Activated B cell treated with CpG ODN at 0.5 μM for 24 hours (primary cell): ENCODE data around the gene ASCL2. TPM values are rescaled to one million over a fixed set of nuclear protein-coding genes. Genes with fewer than 3 reads are reported as not detected.

Source experiments
- ATAC-seq: fragments of 200-7000 bp; cut with Tn5 transposase; one replicate; pipeline ENCODE4 v1.10.0; 2021; ENCODE audit warnings: low read depth, mild to moderate bottlenecking, moderate library complexity
- CTCF ChIA-PET: fragments of 350-600 bp; sonication (Branson Sonifier 250); formaldehyde crosslinking; loops from one replicate; lab custom pipeline; 2021; ENCODE audit warnings: antibody characterized with exemption; lab: Charles Lee
- POLR2A ChIA-PET: fragments of 350-600 bp; sonication (Branson Sonifier 250); formaldehyde crosslinking; loops from one replicate; lab custom pipeline; 2021; ENCODE audit warnings: antibody characterized with exemption; lab: Charles Lee
- DNase-seq: peaks from one replicate; pipeline ENCODE4 v3.0.0; 2022
- H3K27ac Mint-ChIP-seq: one replicate; pipeline ENCODE4 v1.8.0; 2020; ENCODE audit warnings: mixed read lengths
- H3K27me3 Mint-ChIP-seq: one replicate; pipeline ENCODE4 v1.8.0; 2021; ENCODE audit warnings: mixed read lengths
- H3K36me3 Mint-ChIP-seq: one replicate; pipeline ENCODE4 v1.8.0; 2021; ENCODE audit warnings: low read depth, mixed read lengths
- H3K4me1 Mint-ChIP-seq: one replicate; pipeline ENCODE4 v1.8.0; 2021; ENCODE audit warnings: mixed read lengths
- H3K4me3 Mint-ChIP-seq: one replicate; pipeline ENCODE4 v1.8.0; 2020; ENCODE audit warnings: mild to moderate bottlenecking, mixed read lengths
- H3K9me3 Mint-ChIP-seq: one replicate; pipeline ENCODE4 v1.8.0; 2020; ENCODE audit warnings: mixed read lengths
- intact Hi-C: fragments of 100-400 bp; cut with micrococcal nuclease; formaldehyde crosslinking; loops from one replicate; pipeline ENCODE4 v1.15.1; 2024
- total RNA-seq: library from RNA; stranded (reverse); gene quantifications from 2 replicates; pipeline ENCODE4 v1.2.3, GENCODE V29; 2022
- TF ChIP-seq, protein P1 (sequence below): fragments of 200-600 bp; IDR thresholded peaks from one replicate; pipeline ENCODE4 v1.8.0; 2022; ENCODE audit warnings: antibody characterized with exemption, mild to moderate bottlenecking

Gene ASCL2
- total RNA-seq, 1 donor from 2014 or later, result 1.3 TPM

DNA sequence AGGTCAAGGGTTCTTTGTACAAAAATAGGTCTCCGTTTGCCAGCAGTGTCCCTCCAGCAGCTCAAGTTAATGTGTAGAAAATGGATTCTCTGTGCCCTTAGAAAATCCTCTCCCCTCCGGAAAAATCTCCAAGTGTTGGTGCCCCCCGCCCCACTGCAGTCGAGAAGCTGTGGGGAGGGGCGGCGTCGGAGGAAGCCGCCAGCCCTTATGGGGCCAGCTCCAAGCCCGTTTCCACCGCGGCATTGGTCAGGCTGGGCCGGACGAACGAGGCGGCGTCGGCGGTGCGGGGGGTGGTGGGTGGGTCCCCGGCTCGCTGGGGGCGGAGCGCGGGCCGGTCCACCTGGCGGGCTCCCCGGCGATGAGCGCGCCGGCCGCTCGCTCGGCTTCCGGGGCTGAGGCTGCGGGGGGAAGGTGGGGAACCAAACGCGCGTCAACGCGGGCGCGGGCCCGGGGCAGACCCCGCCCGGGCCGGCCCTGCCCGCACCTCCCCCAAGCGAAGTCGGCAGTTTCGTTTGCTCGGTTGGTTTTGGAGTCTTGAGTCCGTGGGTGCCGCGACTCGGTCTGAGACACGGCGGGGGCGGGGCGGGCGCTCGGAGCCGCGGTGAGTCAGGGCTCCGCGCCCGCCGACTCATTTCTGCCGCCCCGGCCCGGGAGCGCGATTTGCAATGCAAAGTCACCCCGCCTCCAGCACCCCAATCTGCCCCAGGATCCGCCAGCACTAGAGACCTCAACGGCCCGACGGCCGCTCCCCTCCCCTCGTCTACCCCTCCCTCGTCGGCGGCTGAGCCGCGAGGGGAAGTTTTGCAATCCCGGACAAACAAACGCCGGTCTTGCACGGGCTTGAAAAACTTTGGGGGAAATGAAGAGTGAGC lies 1.4 kb downstream of the ASCL2 start:
- H3K4me3 Mint-ChIP-seq, result peak overlapping the region; percentile 70
- intact Hi-C loops, result loop anchor here (1.0 to 5.0 kb wide), 4 partner anchors 32 to 417 kb away; partner anchors contain the start of genes C11orf21 and LSP1
- peaks cover 41% of the 10 kb centered on the region for H3K4me1 Mint-ChIP-seq
- CTCF ChIA-PET, result interaction anchor here (1.0 to 1.3 kb wide), 3 partner anchors 36 to 152 kb away, joined by 4 to 7 read pairs (median 5); no protein-coding TSS in a partner anchor
- POLR2A ChIA-PET, result interaction anchor here (0.7 to 1.7 kb wide), 7 partner anchors 30 to 431 kb away, joined by 3 to 16 read pairs (median 4); partner anchors contain the start of genes C11orf21, CD81, KCNQ1OT1 and TSPAN32
- H3K27ac Mint-ChIP-seq, result peak overlapping the region; percentile 74
- ATAC-seq (peak; percentile 62), DNase-seq (peak; percentile 75)
- TF ChIP-seq, protein P1, sequence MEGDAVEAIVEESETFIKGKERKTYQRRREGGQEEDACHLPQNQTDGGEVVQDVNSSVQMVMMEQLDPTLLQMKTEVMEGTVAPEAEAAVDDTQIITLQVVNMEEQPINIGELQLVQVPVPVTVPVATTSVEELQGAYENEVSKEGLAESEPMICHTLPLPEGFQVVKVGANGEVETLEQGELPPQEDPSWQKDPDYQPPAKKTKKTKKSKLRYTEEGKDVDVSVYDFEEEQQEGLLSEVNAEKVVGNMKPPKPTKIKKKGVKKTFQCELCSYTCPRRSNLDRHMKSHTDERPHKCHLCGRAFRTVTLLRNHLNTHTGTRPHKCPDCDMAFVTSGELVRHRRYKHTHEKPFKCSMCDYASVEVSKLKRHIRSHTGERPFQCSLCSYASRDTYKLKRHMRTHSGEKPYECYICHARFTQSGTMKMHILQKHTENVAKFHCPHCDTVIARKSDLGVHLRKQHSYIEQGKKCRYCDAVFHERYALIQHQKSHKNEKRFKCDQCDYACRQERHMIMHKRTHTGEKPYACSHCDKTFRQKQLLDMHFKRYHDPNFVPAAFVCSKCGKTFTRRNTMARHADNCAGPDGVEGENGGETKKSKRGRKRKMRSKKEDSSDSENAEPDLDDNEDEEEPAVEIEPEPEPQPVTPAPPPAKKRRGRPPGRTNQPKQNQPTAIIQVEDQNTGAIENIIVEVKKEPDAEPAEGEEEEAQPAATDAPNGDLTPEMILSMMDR, result no peak
- no peaks in the 10 kb centered on the region for H3K9me3 Mint-ChIP-seq
- peaks cover 6% of the 10 kb centered on the region for H3K27me3 Mint-ChIP-seq
- H3K36me3 Mint-ChIP-seq, result no peaks in the 10 kb centered on the region

DNA sequence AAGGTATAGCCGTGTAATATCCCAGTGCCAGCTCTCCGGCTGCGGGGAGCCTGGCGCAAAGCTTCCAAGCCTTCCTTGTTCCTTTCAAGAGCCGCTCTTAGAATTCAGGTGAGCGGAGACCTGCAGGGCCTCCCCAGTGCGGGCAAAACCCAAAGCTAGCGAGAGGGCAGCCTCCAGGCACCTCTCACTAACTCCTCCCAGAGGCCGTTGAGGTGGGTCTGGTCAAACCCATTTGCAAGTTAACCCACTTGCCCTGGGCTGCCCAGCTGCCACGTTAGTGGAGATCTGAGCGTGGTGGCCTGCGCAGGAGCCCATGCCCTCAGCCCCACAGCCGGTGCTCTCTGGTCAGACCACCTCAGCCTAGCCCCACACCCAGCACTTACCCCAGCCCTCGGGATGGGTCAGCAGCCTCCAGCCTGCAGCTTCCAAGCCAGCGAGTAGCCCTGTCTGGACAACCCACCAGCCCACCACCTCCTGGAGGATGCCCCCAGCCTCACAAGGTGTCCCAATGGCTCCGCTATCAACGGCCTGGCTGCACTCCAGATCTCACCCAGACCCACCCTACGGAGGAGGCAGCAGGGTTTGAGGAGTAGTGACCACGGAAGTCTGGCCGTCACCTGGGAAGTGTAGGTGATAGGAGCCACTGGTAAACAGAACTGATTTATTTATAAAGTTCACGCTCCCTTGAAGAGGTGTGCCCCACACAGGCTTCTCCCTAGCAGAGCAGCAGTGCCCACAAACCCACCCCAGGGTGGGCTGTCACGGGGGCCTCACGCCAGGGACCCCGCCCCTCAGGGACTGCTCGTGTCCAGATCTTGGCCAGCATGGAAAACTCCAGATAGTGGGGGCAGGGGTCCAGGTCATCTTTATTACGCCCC lies 2.3 kb downstream of the ASCL2 start:
- DNase-seq (no peak), ATAC-seq (no peak)
- peak overlapping the region; percentile 65 for H3K27ac Mint-ChIP-seq
- no peaks in the 10 kb centered on the region for H3K9me3 Mint-ChIP-seq
- H3K4me1 Mint-ChIP-seq, result peaks cover 41% of the 10 kb centered on the region
- TF ChIP-seq, protein P1, result no peak
- intact Hi-C loops, result loop anchor here (2.0 to 5.0 kb wide), 3 partner anchors 47 to 416 kb away; partner anchors contain the start of gene LSP1
- peak overlapping the region; percentile 57 for H3K4me3 Mint-ChIP-seq
- no peaks in the 10 kb centered on the region for H3K36me3 Mint-ChIP-seq
- H3K27me3 Mint-ChIP-seq, result peaks cover 6% of the 10 kb centered on the region
- POLR2A ChIA-PET, result interaction anchor here (0.6 to 1.7 kb wide), 4 partner anchors 34 to 432 kb away, joined by 3 to 7 read pairs (median 4); partner anchors contain the start of genes C11orf21, CD81, KCNQ1OT1 and TSPAN32
- CTCF ChIA-PET, result interaction anchor here (1.0 to 1.6 kb wide), 2 partner anchors 31 to 36 kb away, joined by 3 to 5 read pairs; no protein-coding TSS in a partner anchor

DNA sequence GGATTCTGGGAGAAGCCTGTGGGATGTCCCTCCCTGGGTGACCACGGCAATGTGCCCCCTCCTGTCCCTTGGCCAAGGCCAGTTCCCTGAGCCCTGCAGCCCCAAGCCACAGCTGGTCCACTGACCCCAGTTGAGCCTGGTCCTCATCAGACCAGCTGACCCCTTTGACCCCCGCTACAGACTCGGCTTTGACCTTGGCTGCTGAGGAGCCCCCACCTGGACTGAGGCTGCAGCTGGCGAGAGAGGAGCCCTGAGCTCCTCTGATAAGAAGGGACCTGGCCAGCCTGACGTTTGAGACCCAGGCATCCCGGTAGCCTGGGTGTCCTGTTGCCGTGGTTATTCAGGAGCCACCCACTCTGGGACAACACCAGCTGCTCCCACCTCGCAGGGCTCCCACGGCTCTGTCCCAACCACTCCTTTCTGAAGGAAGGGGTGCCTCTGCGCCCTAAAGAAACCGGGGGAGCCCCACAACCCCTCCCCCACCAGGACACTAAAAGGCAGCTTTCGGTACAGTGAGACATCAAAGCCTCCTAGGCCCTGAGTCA lies 3.0 kb downstream of the ASCL2 start:
- TF ChIP-seq, protein P1, result no peak
- no peak overlapping the region for H3K4me3 Mint-ChIP-seq
- no peak overlapping the region for H3K27ac Mint-ChIP-seq
- no peaks in the 10 kb centered on the region for H3K9me3 Mint-ChIP-seq
- intact Hi-C loops, result loop anchor here (5.0 kb wide), 2 partner anchors 115 to 415 kb away; partner anchors contain the start of gene LSP1
- CTCF ChIA-PET, result interaction anchor here (1.0 to 1.6 kb wide), 2 partner anchors 32 to 37 kb away, joined by 3 to 5 read pairs; no protein-coding TSS in a partner anchor
- no peaks in the 10 kb centered on the region for H3K36me3 Mint-ChIP-seq
- POLR2A ChIA-PET, result interaction anchor here (0.6 to 1.7 kb wide), 3 partner anchors 35 to 123 kb away, joined by 4 to 7 read pairs (median 4); partner anchors contain the start of genes C11orf21, CD81 and TSPAN32
- ATAC-seq (no peak), DNase-seq (no peak)
- peaks cover 6% of the 10 kb centered on the region for H3K27me3 Mint-ChIP-seq
- peaks cover 41% of the 10 kb centered on the region for H3K4me1 Mint-ChIP-seq

DNA sequence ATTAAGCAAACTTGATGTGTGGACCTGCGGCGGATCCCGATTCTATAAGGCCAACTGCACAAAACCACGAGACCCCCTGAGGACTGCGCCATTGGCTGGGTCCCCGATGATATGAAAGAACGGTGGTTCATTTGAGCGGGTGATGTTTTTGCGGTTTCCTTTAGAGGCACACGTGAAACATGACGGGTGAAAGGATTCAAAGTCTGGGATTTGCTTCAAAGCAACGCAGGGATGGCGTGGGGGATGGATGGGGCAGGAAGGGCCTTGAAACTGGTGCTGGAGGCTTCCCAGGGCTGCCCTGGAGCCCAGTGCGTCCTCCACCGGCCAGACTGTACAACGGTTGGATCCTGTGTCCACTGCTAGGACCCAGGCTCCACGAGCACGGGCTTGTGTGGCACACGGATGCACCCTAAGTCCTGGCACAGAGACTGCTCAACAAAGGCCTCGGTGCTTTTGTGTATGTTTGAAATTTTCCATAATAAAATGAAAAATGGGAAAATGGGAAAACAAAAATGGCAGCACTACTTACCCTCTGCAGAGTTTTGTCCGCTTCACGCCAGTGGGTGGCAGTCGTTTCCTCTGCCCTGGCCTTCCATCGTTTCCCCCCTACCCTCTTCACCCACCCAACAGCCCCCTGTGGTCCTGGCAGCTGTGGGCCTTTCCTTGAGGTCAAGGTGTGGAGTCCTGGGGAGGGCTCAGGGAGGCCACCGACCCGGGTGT lies 3.6 kb downstream of the ASCL2 start:
- ATAC-seq (no peak), DNase-seq (no peak)
- ChIA-PET CTCF (interaction anchor here (1.0 to 1.6 kb wide), 2 partner anchors 33 to 38 kb away, joined by 3 to 5 read pairs; no protein-coding TSS in a partner anchor), POLR2A (no interaction called here)
- Mint-ChIP-seq H3K4me1 (peaks cover 41% of the 10 kb centered on the region), H3K9me3 (no peaks in the 10 kb centered on the region), H3K4me3 (peak overlapping the region; percentile 42), H3K36me3 (no peaks in the 10 kb centered on the region), H3K27ac (no peak overlapping the region), H3K27me3 (peaks cover 5% of the 10 kb centered on the region)
- TF ChIP-seq, protein P1, result no peak
- intact Hi-C loops, result loop anchor here (5.0 kb wide), 2 partner anchors 116 to 414 kb away; partner anchors contain the start of gene LSP1
